Testis (tissue), 3 donors: Measurements from ENCODE around the gene TRIOBP. TPM values are rescaled to one million over a fixed set of nuclear protein-coding genes. Genes with fewer than 3 reads are reported as not detected.

Experiments
- DNase-seq: peaks from one replicate; pipeline ENCODE4 v3.0.0-alpha.2; 2019
- H3K27ac ChIP-seq, 2 donors: fragments of 200-600 bp; sonication (generic); one replicate each; pipeline ENCODE4 v1.5.1; 2019
- H3K27me3 ChIP-seq: fragments of 200-600 bp; sonication (generic); one replicate; pipeline ENCODE4 v1.5.1; 2019
- H3K36me3 ChIP-seq: fragments of 200-600 bp; sonication (generic); one replicate; pipeline ENCODE4 v1.5.1; 2017; ENCODE audit warnings: low read depth; ENCODE audit errors: missing control alignments
- H3K4me1 ChIP-seq: fragments of 200-600 bp; sonication (generic); one replicate; pipeline ENCODE4 v1.5.1; 2019
- H3K4me3 ChIP-seq, 2 donors: fragments of 200-600 bp; sonication (generic); one replicate each; pipeline ENCODE4 v1.5.1; 2017 to 2019
- H3K9me3 ChIP-seq: fragments of 200-600 bp; sonication (generic); one replicate; pipeline ENCODE4 v1.5.1; 2017
- CTCF ChIP-seq, 3 experiments: fragments of 450-650 bp in 2 of 3; fragments of 200-600 bp in 1 of 3; sonication (generic) in 1 of 3; IDR thresholded peaks; one replicate each; pipeline ENCODE4 v1.5.1; 2016 to 2019; ENCODE audit warnings: antibody characterized with exemption in 3 of 3, mild to moderate bottlenecking in 2 of 3, moderate library complexity in 1 of 3
- POLR2A ChIP-seq: fragments of 450-650 bp; IDR thresholded peaks from one replicate; pipeline ENCODE4 v1.6.1; 2017; ENCODE audit warnings: antibody characterized with exemption, mild to moderate bottlenecking, moderate library complexity
- WGBS, 2 donors: methylation state at CpG; one replicate each; pipeline ENCODE4 v1.1.5; 2018; 5-methylcytosine and 5-hydroxymethylcytosine counted together
- intact Hi-C: fragments of 100-400 bp; cut with DNase I; formaldehyde crosslinking; loops from one replicate; pipeline ENCODE4 v1.15.1; 2023; ENCODE audit warnings: low total_unique reads
- polyA plus RNA-seq: library from polyadenylated mRNA; stranded (reverse); fragments of 350-450 nt; fragmentation: Illumina TruSeq; extraction: RNeasy Lipid Tissue Mini Kit (QIAGEN cat#74804); gene quantifications from one replicate; pipeline ENCODE4 v1.2.3, GENCODE V29; 2014; ENCODE audit warnings: low read depth, low replicate concordance; ENCODE audit not compliant: insufficient read depth
- total RNA-seq, 2 donors: library from RNA; depleted of rRNA; stranded (reverse); fragments of >200 nt; gene quantifications; one replicate each; pipeline ENCODE4 v1.2.3, GENCODE V29; 2016

Gene TRIOBP
- total and polyA plus RNA-seq, 3 donors from 2014 or later: 52.9 to 80.2 (median 74.0) TPM

GRCh38 chr22:37674951-37675929 lies 21.6 kb upstream of the TRIOBP start, which contains the start of gene LGALS1:
TSS of gene LGALS1 (plus strand) at chr22:37675636. CDS start at chr22:37675703, 67 bp downstream.
- TF ChIP-seq CTCF (IDR thresholded peaks at IDR 0.05) (no peak), POLR2A (no peak)
- Histone ChIP-seq H3K4me1 (peaks cover 30% of the 10 kb centered on the region), H3K27me3 (no peaks in the 10 kb centered on the region), H3K4me3 (peak within 1 kb of the TSS; percentile 57 to 69), H3K9me3 (no peaks in the 10 kb centered on the region), H3K27ac (peak within 1 kb of the TSS; percentile 88 to 92), H3K36me3 (no peaks in the 10 kb centered on the region)
- WGBS, 2 donors: 0 to 1% methylated on average over 8 to 29 of the region's 34 CpGs
- DNase-seq: peak; percentile 98
- intact Hi-C loops: no loop called here

GRCh38 chr22:37675930-37676735 lies 20.7 kb upstream of the TRIOBP start:
- WGBS, 2 donors: 0 to 1% methylated on average over 5 to 17 of the region's 17 CpGs
- Histone ChIP-seq H3K27ac (peak overlapping the region; percentile 88 to 92), H3K4me3 (peak overlapping the region; percentile 57 to 69), H3K27me3 (no peaks in the 10 kb centered on the region), H3K4me1 (peaks cover 32% of the 10 kb centered on the region), H3K36me3 (no peaks in the 10 kb centered on the region), H3K9me3 (no peaks in the 10 kb centered on the region)
- intact Hi-C loops: no loop called here
- DNase-seq: peak; percentile 31
- TF ChIP-seq CTCF (IDR thresholded peaks at IDR 0.05): no peak
- TF ChIP-seq POLR2A: no peak

- H3K27ac ChIP-seq: peak overlapping the region; percentile 88 to 92
- intact Hi-C loops: no loop called here
- H3K27me3 ChIP-seq: no peaks in the 10 kb centered on the region
- TF ChIP-seq CTCF (IDR thresholded peaks at IDR 0.05): no peak
- no peak for TF ChIP-seq POLR2A
- H3K36me3 ChIP-seq: no peaks in the 10 kb centered on the region
- WGBS, 2 donors: 1 to 2% methylated on average over 17 to 41 of the region's 42 CpGs
- H3K9me3 ChIP-seq: no peaks in the 10 kb centered on the region
- peaks cover 39% of the 10 kb centered on the region for H3K4me1 ChIP-seq
- H3K4me3 ChIP-seq: peak overlapping the region; percentile 57 to 69
- DNase-seq: peak; percentile 92
These were observed 19.9 kb upstream of the TRIOBP start for GRCh38 chr22:37676736-37677492.

GRCh38 chr22:37677493-37677974 lies 19.3 kb upstream of the TRIOBP start:
- Histone ChIP-seq H3K4me1 (peaks cover 39% of the 10 kb centered on the region), H3K27ac (peak overlapping the region; percentile 88 to 92), H3K9me3 (no peaks in the 10 kb centered on the region), H3K36me3 (no peaks in the 10 kb centered on the region), H3K4me3 (peak overlapping the region; percentile 57 to 69), H3K27me3 (no peaks in the 10 kb centered on the region)
- intact Hi-C loops: no loop called here
- DNase-seq: no peak
- TF ChIP-seq CTCF (IDR thresholded peaks at IDR 0.05) (no peak), POLR2A (no peak)
- 52 to 56% methylated on average over 15 of the region's 15 CpGs for WGBS, 2 donors
